Ovary (tissue), 9 donors: ENCODE data around the gene DYNC1LI2. TPM values are rescaled to one million over a fixed set of nuclear protein-coding genes. Genes with fewer than 3 reads are reported as not detected.

Experiments
- DNase-seq, 5 donors: peaks; one replicate each; pipeline ENCODE4 v3.0.0-alpha.2; 2019 to 2020
- H3K27ac ChIP-seq, 2 donors: fragments of 200-600 bp; one replicate each; pipeline versions ENCODE4 v1.5.1 to v1.8.0; 2019 to 2022
- H3K27me3 ChIP-seq: fragments of 200-600 bp; one replicate; pipeline ENCODE4 v1.8.0; 2022
- H3K36me3 ChIP-seq: fragments of 200-600 bp; sonication (generic); one replicate; pipeline ENCODE4 v1.5.1; 2019
- H3K4me1 ChIP-seq: one replicate; pipeline ENCODE4 v1.8.1; 2013; ENCODE audit warnings: mild to moderate bottlenecking, moderate library complexity; ENCODE audit not compliant: insufficient read depth
- H3K4me3 ChIP-seq: fragments of 200-600 bp; sonication (generic); one replicate; pipeline ENCODE4 v1.5.1; 2017
- H3K9me3 ChIP-seq, 2 donors: fragments of 200-600 bp in 1 of 2; sonication (generic) in 1 of 2; one replicate each; pipeline versions ENCODE4 v1.5.1 to v1.8.1; 2013 to 2019; ENCODE audit warnings: mild to moderate bottlenecking in 1 of 2, moderate library complexity in 1 of 2
- CTCF ChIP-seq, 3 donors: fragments of 450-650 bp in 2 of 3; fragments of 200-600 bp in 1 of 3; IDR thresholded peaks; one replicate each; pipeline versions ENCODE4 v1.5.1 to v1.8.0; 2016 to 2022; ENCODE audit warnings: antibody characterized with exemption in 3 of 3, mild to moderate bottlenecking in 1 of 3
- EP300 ChIP-seq: sonication (generic); formaldehyde crosslinking; IDR thresholded peaks from one replicate; pipeline ENCODE4 v1.6.1; 2017; ENCODE audit warnings: antibody characterized with exemption
- POLR2A ChIP-seq: fragments of 450-650 bp; IDR thresholded peaks from one replicate; pipeline ENCODE4 v1.6.1; 2017; ENCODE audit warnings: antibody characterized with exemption, mild to moderate bottlenecking, moderate library complexity
- WGBS, 3 donors: extraction: QIAGEN DNeasy Blood & Tissue Kit in 1 of 3; methylation state at CpG; one replicate each; pipeline versions ENCODE4 v1.1.5 to v1.1.7; 2013 to 2017; 5-methylcytosine and 5-hydroxymethylcytosine counted together
- intact Hi-C, 4 donors: fragments of 100-400 bp; cut with DNase I; formaldehyde crosslinking; loops; one replicate each; pipeline versions ENCODE4 v1.11.0 to v1.15.1; 2022 to 2023
- polyA plus RNA-seq, 2 donors: library from polyadenylated mRNA; stranded (reverse); fragments of 200-250 nt in 1 of 2; fragments of 350-450 nt in 1 of 2; fragmentation: Illumina TruSeq in 1 of 2; extraction: RNeasy Lipid Tissue Mini Kit (QIAGEN cat#74804) in 1 of 2; gene quantifications; one replicate each; pipeline ENCODE4 v1.2.3, GENCODE V29; 2013 to 2014
- total RNA-seq, 7 donors: library from RNA; depleted of rRNA in 2 of 7; stranded (reverse); fragments of >200 nt in 2 of 7; fragmentation: NEBNext Ultra II Directional in 3 of 7; extraction: Animal tissue kit (Norgen Biotek cat#: 25700) in 3 of 7; gene quantifications; one replicate each; pipeline versions ENCODE4 v1.1.0 to v1.2.4, GENCODE V29; 2016 to 2023
- donor health status: DM: no; HTN: no; CAD: no; lungs with moderate emphysema.
- donor health status: DM: no; HTN: no; CAD: no.
- donor health status: Bipolar disorder and iron deficiency.
- donor health status: DM: yes; HTN: yes; CAD: no.
- donor health status: DM: no; HTN: no; CAD: no.
- donor health status: DM: yes; HTN: yes; CAD: no.

Gene DYNC1LI2
- total and polyA plus RNA-seq, 9 donors = 44.3 to 116 (median 94.6) TPM

DNA sequence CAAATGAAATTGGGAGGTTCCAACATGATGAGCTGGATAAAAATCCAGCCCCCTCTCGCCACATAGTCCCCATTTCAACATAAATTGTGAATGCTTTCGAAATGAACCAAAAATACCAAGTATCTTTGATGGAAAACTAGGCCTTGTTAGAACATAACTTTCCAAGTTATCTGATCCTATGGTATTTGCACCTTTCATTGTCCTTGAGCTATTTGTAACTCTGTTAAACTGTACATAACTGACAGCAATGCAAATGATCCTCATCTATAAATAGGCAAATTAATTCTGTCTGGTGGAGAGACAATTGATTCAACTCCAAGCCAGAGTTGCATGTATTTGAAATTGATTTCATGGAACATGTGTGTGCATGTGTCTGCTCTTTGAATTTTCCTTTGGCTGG lies 73.1 kb downstream of the DYNC1LI2 start:
- intact Hi-C loops = no loop called here
- no peak for DNase-seq
- WGBS, 3 donors = 86 to 94% (median 93%) methylated on average over 2 of the region's 2 CpGs
- Histone ChIP-seq H3K27me3 (no peaks in the 10 kb centered on the region), H3K9me3 (no peaks in the 10 kb centered on the region), H3K27ac (no peak overlapping the region), H3K4me1 (no peaks in the 10 kb centered on the region), H3K36me3 (no peaks in the 10 kb centered on the region), H3K4me3 (no peak overlapping the region)
- no peak for TF ChIP-seq POLR2A
- TF ChIP-seq EP300 = no peak
- TF ChIP-seq CTCF (IDR thresholded peaks at IDR 0.05) = no peak

GRCh38 chr16:66677836-66678235 lies 73.6 kb downstream of the DYNC1LI2 start:
- no peak for TF ChIP-seq POLR2A
- no peak for TF ChIP-seq CTCF (IDR thresholded peaks at IDR 0.05)
- no peak for TF ChIP-seq EP300
- H3K4me1 ChIP-seq = no peaks in the 10 kb centered on the region
- no peaks in the 10 kb centered on the region for H3K9me3 ChIP-seq
- intact Hi-C loops = no loop called here
- H3K4me3 ChIP-seq = no peak overlapping the region
- H3K27ac ChIP-seq = no peak overlapping the region
- no peak for DNase-seq
- no peaks in the 10 kb centered on the region for H3K36me3 ChIP-seq
- no peaks in the 10 kb centered on the region for H3K27me3 ChIP-seq
- WGBS, 3 donors = 95 to 99% (median 97%) methylated on average over 6 of the region's 6 CpGs

DNA sequence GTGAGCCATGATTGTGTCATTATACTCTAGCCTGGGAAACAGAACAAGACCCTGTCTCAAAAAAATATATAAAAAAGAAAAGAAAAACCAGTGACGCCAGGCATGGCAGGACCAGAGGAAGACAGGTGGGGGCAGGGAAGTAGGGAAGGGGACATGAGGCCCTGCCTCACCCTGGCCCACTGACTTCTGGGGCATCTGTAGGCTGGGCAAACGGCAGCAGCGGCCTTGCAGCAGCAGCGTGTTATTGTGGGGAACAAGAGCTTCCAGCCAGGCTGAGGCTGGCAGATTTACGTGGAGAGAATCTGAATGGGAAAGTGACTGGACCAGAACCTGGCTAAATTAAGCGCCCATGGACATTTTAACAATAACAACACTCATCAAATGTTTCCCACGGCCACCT lies 74.2 kb downstream of the DYNC1LI2 start:
- Histone ChIP-seq H3K36me3 (no peaks in the 10 kb centered on the region), H3K27me3 (no peaks in the 10 kb centered on the region), H3K9me3 (no peaks in the 10 kb centered on the region), H3K27ac (no peak overlapping the region), H3K4me3 (no peak overlapping the region), H3K4me1 (no peaks in the 10 kb centered on the region)
- TF ChIP-seq POLR2A = no peak
- TF ChIP-seq EP300 = no peak
- TF ChIP-seq CTCF (IDR thresholded peaks at IDR 0.05) = no peak
- intact Hi-C loops = no loop called here
- 88 to 91% (median 89%) methylated on average over 7 of the region's 7 CpGs for WGBS, 3 donors
- DNase-seq = no peak

- 60 to 75% (median 62%) methylated on average over 3 of the region's 3 CpGs for WGBS, 3 donors
- Histone ChIP-seq H3K36me3 (no peaks in the 10 kb centered on the region), H3K4me1 (no peaks in the 10 kb centered on the region), H3K4me3 (no peak overlapping the region), H3K27ac (no peak overlapping the region), H3K9me3 (no peaks in the 10 kb centered on the region), H3K27me3 (no peaks in the 10 kb centered on the region)
- intact Hi-C loops = no loop called here
- DNase-seq = no peak
- TF ChIP-seq EP300 = no peak
- no peak for TF ChIP-seq POLR2A
- no peak for TF ChIP-seq CTCF (IDR thresholded peaks at IDR 0.05)
Measured at GRCh38 chr16:66676599-66676998, 74.8 kb downstream of the DYNC1LI2 start.

DNA sequence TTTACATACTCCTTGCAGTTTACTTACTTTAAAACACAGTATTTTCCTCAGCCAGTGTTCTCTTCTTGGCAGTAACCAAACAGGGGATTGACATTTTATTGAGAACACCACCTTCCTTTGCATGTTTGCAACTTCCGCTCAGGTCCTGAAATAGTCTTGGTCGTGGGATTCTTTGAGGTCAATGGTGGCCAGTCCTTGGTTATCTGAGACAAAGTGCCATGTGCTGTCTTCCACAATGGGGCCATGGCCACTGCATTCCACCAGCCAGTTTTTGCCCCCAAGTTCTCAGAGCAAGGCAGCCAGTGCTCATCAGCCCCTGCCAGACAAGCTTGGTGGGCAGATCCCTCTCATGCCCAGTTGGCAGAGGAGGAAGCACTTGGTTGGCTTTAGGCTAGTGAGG lies 77.7 kb downstream of the DYNC1LI2 start:
- WGBS, 3 donors = 74 to 94% (median 86%) methylated on average over 2 of the region's 2 CpGs
- Histone ChIP-seq H3K36me3 (no peaks in the 10 kb centered on the region), H3K27me3 (no peaks in the 10 kb centered on the region), H3K4me3 (no peak overlapping the region), H3K27ac (no peak overlapping the region), H3K4me1 (no peaks in the 10 kb centered on the region), H3K9me3 (no peaks in the 10 kb centered on the region)
- DNase-seq = no peak
- intact Hi-C loops = no loop called here
- TF ChIP-seq POLR2A (no peak), EP300 (no peak), CTCF (IDR thresholded peaks at IDR 0.05) (no peak)
